Body of pancreas (tissue), 4 donors: ENCODE results near the gene HSPA6. TPM values are rescaled to one million over a fixed set of nuclear protein-coding genes. Genes with fewer than 3 reads are reported as not detected.

Source experiments
- ATAC-seq: fragments of 150-250 bp; one replicate; pipeline ENCODE4 v1.9.1; 2016
- DNase-seq, 4 donors: peaks; one replicate each; pipeline ENCODE4 v3.0.0-alpha.2; 2019
- H3K27ac ChIP-seq, 4 donors: fragments of 200-600 bp; sonication (generic); 1 replicate in 3 of 4; 2 replicates in 1 of 4; pipeline versions ENCODE4 v1.5.1 to v1.6.1; 2016 to 2019; ENCODE audit warnings: mild to moderate bottlenecking in 1 of 4, mixed read lengths in 1 of 4, moderate library complexity in 1 of 4
- H3K27me3 ChIP-seq, 2 donors: fragments of 200-600 bp; sonication (generic); one replicate each; pipeline ENCODE4 v1.6.0; 2016; ENCODE audit warnings: mild to moderate bottlenecking in 1 of 2
- H3K36me3 ChIP-seq, 2 donors: fragments of 200-600 bp; sonication (generic); replicated peaks in 1 of 2; 2 replicates each; pipeline ENCODE4 v1.5.1; 2016; ENCODE audit warnings: low read depth in 2 of 2; ENCODE audit not compliant: insufficient read depth in 1 of 2
- H3K4me1 ChIP-seq: fragments of 200-600 bp; sonication (generic); one replicate; pipeline ENCODE4 v1.6.0; 2016
- H3K4me3 ChIP-seq, 2 donors: fragments of 200-600 bp; sonication (generic); 1 replicate in 1 of 2; 2 replicates in 1 of 2; pipeline ENCODE4 v1.5.1; 2016 to 2019
- H3K9me3 ChIP-seq, 3 donors: fragments of 200-600 bp; sonication (generic); 1 replicate in 2 of 3; 2 replicates in 1 of 3; pipeline ENCODE4 v1.5.1; 2016
- POLR2A ChIP-seq, 3 donors: fragments of 450-650 bp; IDR thresholded peaks; one replicate each; pipeline ENCODE4 v1.6.1; 2016; ENCODE audit warnings: antibody characterized with exemption in 3 of 3, mild to moderate bottlenecking in 2 of 3
- WGBS, 2 donors: methylation state at CpG; one replicate each; pipeline ENCODE4 v1.1.5; 2017; 5-methylcytosine and 5-hydroxymethylcytosine counted together
- intact Hi-C: fragments of 100-400 bp; cut with DNase I; formaldehyde crosslinking; loops from one replicate; pipeline ENCODE4 v1.15.1; 2023
- total RNA-seq, 2 donors: library from RNA; depleted of rRNA; stranded (reverse); fragments of >200 nt; gene quantifications; one replicate each; pipeline ENCODE4 v1.1.0, GENCODE V29; 2016
- TF ChIP-seq, protein P1 (sequence below), 7 experiments: fragments of 450-650 bp in 4 of 7; fragments of 200-600 bp in 3 of 7; sonication (generic) in 3 of 7; IDR thresholded peaks; one replicate each; pipeline ENCODE4 v1.5.1; 2016 to 2019; ENCODE audit warnings: antibody characterized with exemption in 7 of 7

The HSPA6 gene
- total RNA-seq, 2 donors from 2014 or later, result 0.66 to 1.6 TPM

GRCh38 chr1:161482610-161483009 lies 41.7 kb upstream of the HSPA6 start:
- Histone ChIP-seq H3K4me1 (no peaks in the 10 kb centered on the region), H3K27me3 (no peaks in the 10 kb centered on the region), H3K27ac (no peak overlapping the region), H3K4me3 (no peak overlapping the region), H3K36me3 (no peaks in the 10 kb centered on the region), H3K9me3 (no peaks in the 10 kb centered on the region)
- DNase-seq (no peak), ATAC-seq (no peak)
- intact Hi-C loops, result no loop called here
- TF ChIP-seq, protein P1, sequence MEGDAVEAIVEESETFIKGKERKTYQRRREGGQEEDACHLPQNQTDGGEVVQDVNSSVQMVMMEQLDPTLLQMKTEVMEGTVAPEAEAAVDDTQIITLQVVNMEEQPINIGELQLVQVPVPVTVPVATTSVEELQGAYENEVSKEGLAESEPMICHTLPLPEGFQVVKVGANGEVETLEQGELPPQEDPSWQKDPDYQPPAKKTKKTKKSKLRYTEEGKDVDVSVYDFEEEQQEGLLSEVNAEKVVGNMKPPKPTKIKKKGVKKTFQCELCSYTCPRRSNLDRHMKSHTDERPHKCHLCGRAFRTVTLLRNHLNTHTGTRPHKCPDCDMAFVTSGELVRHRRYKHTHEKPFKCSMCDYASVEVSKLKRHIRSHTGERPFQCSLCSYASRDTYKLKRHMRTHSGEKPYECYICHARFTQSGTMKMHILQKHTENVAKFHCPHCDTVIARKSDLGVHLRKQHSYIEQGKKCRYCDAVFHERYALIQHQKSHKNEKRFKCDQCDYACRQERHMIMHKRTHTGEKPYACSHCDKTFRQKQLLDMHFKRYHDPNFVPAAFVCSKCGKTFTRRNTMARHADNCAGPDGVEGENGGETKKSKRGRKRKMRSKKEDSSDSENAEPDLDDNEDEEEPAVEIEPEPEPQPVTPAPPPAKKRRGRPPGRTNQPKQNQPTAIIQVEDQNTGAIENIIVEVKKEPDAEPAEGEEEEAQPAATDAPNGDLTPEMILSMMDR (IDR thresholded peaks at IDR 0.05), result no peak
- no peak for TF ChIP-seq POLR2A (IDR thresholded peaks at IDR 0.05)
- 47 to 48% methylated on average over 6 of the region's 6 CpGs for WGBS, 2 donors

GRCh38 chr1:161483361-161483760 lies 41.0 kb upstream of the HSPA6 start:
- 77 to 81% methylated on average over 3 of the region's 3 CpGs for WGBS, 2 donors
- no peak for ATAC-seq
- DNase-seq, result no peak
- Histone ChIP-seq H3K4me1 (no peaks in the 10 kb centered on the region), H3K27ac (no peak overlapping the region), H3K9me3 (no peaks in the 10 kb centered on the region), H3K27me3 (no peaks in the 10 kb centered on the region), H3K36me3 (no peaks in the 10 kb centered on the region), H3K4me3 (no peak overlapping the region)
- intact Hi-C loops, result no loop called here
- TF ChIP-seq, protein P1 (IDR thresholded peaks at IDR 0.05), result no peak
- TF ChIP-seq POLR2A (IDR thresholded peaks at IDR 0.05), result no peak

- no peak overlapping the region for H3K4me3 ChIP-seq
- DNase-seq (no peak), ATAC-seq (no peak)
- WGBS, 2 donors, result 79 to 81% methylated on average over 2 of the region's 2 CpGs
- no peaks in the 10 kb centered on the region for H3K36me3 ChIP-seq
- no peaks in the 10 kb centered on the region for H3K4me1 ChIP-seq
- no peaks in the 10 kb centered on the region for H3K27me3 ChIP-seq
- intact Hi-C loops, result no loop called here
- H3K27ac ChIP-seq, result no peak overlapping the region
- TF ChIP-seq, protein P1 (IDR thresholded peaks at IDR 0.05), result peak in 1 of 7 experiments; percentile 16
- TF ChIP-seq POLR2A (IDR thresholded peaks at IDR 0.05), result no peak
- H3K9me3 ChIP-seq, result no peaks in the 10 kb centered on the region
Measured at GRCh38 chr1:161484613-161485012, 39.7 kb upstream of the HSPA6 start.

GRCh38 chr1:161486806-161487741 lies 37.3 kb upstream of the HSPA6 start:
- ATAC-seq, result peak; percentile 56
- no peaks in the 10 kb centered on the region for H3K9me3 ChIP-seq
- H3K27me3 ChIP-seq, result no peaks in the 10 kb centered on the region
- intact Hi-C loops, result no loop called here
- no peaks in the 10 kb centered on the region for H3K4me1 ChIP-seq
- H3K4me3 ChIP-seq, result no peak overlapping the region
- DNase-seq, result peak; percentile 20 to 48 (median 34)
- TF ChIP-seq, protein P1 (IDR thresholded peaks at IDR 0.05), result peak; percentile 43 to 82 (median 66)
- TF ChIP-seq POLR2A (IDR thresholded peaks at IDR 0.05), result no peak
- 35 to 36% methylated on average over 8 of the region's 8 CpGs for WGBS, 2 donors
- no peak overlapping the region for H3K27ac ChIP-seq
- no peaks in the 10 kb centered on the region for H3K36me3 ChIP-seq
